EH (cell line): ENCODE results near the gene ILDR1.
"Not testable (repeated sequence)": the region's sequence is repeated elsewhere in the genome, so short reads cannot be mapped to it uniquely, and the experiment has no call there.

ENCODE experiments used
- DNase-seq: peaks from one replicate; pipeline ENCODE4 v3.0.0-alpha.2; 2015; ENCODE audit warnings: low read depth

The ILDR1 gene

DNA sequence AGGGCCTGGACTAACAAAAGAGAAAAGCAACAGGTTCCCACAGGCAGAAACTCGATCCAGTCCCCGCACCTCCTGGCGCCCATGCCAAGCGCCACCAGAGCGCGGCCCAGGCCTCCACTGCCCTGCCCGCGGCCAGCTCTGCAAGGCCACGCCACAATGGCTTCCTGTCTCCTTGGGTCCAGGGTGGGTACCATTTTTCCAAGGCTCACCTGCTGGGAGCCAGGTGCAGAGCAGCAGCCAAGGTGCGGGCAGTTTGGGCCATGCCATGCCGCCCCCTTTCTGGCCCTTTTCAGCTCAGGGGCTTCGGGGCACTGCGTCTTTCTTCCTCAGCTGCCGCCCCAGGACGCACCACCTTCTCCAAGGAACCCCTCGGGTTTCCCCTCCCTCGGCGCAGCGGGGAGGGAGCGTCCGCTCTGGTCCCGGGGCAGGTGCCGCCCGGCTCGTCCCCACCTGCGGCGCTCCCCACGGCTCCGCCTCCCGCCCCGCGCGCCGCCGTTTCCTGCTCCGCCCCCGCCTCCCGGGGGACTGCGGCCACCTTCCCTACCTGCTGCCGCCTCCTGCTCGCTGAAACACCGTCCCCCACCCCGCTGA lies at the start of gene ILDR1:
ILDR1 (minus strand) TSS at position 437 of the 591 bp plus-strand sequence; CDS start at position 267, 170 bp downstream.
- no peak for DNase-seq

GRCh38 chr3:122067588-122068240 lies 45.7 kb upstream of the ILDR1 start:
- DNase-seq, result no peak

GRCh38 chr3:122067214-122067550 lies 45.1 kb upstream of the ILDR1 start:
- no peak for DNase-seq

- DNase-seq, result no peak
Measured at GRCh38 chr3:122066331-122067213, 44.5 kb upstream of the ILDR1 start.

DNA sequence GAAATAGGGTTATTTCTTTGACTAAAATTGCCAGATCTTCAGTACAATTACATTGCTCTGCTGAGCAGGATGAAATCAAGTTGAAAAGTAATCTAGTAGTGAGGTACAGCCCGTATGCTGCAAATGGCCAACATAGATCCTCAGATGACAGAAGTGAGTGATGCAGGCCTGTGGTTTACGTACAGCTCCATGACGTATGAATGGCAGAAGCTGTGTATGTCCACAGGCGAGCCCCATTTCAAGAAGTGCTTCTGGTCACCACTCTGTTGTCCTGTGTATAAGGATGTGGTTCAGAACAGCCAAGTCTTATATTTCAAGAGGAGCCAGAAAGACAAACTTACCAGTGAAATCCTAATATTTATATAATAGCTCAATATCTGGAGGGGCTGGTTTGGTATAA lies 42.3 kb upstream of the ILDR1 start:
- no peak for DNase-seq

DNA sequence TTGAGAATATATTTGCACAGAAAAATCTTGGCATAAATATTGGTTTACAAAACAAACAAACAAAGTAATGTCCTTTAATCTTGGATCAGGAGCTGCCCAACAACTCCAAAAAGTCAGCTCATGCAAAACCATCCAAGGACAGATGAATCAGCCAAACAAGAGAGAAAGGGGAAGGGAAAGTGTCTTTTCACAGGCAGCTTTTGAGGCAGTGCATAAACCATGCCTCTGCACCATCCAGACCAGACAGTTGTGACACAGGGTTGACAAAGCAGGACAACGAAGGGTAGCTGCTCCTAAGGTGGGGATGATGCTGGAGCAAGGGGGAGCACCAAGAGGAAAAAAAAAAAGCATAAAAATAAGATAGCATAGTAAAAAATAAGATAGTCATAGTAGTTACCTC lies 41.9 kb upstream of the ILDR1 start:
- no peak for DNase-seq

DNA sequence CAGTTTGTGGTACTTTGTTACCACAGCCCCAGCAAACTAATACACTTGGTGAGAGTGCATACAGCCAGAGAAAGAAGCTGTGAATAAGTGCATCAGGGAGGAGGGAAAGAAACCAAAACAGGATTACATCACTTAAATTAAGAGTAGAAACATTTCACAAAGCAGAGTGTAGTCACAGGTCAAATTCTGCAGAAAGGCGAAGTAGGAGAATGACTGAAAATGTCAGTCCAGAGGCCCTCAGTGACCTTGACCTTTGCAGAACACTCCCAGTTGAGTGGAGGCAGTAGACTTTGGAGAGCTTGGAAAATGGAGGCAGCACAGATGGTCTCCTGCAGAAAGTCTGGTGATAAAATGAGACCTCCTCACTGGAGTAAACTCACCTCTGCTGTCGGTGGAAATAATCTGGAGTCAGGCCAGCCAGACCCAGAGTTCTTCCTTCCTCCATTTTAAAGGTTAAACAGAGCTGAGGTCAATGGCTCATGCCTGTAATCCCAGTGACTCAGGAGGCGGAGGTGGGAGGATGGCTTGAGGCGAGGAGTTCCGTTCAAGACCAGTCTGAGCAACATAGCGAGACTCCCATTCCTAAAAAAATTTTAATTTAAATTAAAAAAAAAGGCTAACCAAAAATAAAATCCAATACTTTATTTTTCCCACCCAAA lies 38.1 kb upstream of the ILDR1 start:
- no peak for DNase-seq

DNA sequence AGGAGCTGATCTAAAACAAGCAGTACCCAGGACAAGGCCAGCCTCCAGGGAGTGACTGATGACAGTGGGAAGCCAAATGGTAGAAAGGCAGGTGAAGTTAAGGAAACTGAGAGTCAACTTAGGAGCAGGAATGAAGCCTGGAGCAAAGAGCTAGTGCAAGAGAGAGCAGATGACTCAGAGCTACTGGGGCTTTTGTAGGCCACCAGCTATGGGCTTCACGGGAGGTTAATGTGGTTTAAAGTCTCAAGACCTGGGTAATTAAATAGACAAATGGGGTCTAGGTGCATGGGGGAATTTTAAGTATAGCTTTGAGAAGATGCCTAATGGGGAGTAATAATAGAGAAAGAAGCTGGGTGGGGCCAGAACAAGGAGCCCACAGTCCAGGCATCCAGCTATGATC lies 36.2 kb upstream of the ILDR1 start:
- no peak for DNase-seq

- no peak for DNase-seq
Measured at GRCh38 chr3:122057671-122058070, 35.6 kb upstream of the ILDR1 start.

GRCh38 chr3:122055215-122055614 lies 33.2 kb upstream of the ILDR1 start, which contains the start of gene CD86:
TSS of gene CD86 (plus strand) at chr3:122055362. CDS start at chr3:122055490, 128 bp downstream.
- no peak for DNase-seq

DNA sequence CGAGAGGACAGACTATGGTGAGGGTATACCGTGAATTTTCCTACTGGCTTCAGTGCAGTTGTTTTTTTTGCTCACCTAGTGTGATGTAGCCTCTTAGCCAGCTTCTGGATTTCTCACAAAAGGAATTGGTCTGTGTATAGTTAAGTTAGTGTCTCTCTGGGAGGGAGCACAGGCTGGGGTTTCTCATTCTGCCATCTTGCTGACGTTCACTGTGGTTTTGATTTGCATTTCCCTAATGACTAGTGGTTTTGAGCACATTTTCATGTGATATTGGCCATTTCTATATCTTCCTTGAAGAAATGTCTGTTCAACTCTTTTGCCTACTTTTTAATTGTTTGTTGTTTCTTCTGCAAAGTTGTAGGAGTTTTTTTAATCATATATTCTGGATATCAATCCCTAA lies 30.9 kb upstream of the ILDR1 start:
- DNase-seq, result no peak

DNA sequence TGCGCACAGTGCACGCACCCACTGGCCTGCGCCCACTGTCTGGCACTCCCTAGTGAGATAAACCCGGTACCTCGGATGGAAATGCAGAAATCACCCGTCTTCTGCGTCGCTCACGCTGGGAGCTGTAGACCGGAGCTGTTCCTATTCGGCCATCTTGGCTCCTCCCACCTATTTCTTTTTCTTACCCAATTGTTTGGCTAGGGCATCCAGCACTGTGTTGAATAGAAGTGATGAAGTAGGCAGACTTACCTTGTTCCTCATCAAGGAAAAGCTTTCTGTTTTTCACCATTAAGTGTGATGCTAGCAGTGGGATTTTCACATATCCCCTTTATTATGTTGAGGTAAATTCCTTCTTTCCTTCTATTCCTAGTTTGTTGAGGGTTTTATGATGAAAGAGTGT lies 25.7 kb upstream of the ILDR1 start:
- not testable (repeated sequence) for DNase-seq

GRCh38 chr3:122047296-122047695 lies 25.2 kb upstream of the ILDR1 start:
- not testable (repeated sequence) for DNase-seq

DNA sequence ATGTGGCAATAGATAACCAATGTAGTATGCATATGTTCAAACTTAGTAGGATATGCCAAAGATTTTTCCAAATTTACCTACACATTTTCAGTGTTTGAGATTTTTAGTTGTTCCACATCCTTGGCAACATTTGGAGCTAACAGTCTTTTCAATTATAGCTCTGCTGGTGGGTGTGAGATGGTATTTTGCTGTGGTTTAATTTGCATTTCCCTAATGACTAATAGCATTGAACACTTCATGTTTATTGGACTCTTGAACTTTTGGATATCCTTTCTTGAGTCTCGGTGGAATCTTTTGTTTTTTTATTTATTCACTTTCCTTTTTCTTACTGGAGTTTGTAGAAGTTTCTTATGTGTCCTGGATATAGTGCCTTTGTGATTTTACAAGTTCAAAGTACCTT lies 11.0 kb upstream of the ILDR1 start:
- DNase-seq, result no peak

- no peak for DNase-seq
Measured at GRCh38 chr3:122032531-122032930, 10.5 kb upstream of the ILDR1 start.

DNA sequence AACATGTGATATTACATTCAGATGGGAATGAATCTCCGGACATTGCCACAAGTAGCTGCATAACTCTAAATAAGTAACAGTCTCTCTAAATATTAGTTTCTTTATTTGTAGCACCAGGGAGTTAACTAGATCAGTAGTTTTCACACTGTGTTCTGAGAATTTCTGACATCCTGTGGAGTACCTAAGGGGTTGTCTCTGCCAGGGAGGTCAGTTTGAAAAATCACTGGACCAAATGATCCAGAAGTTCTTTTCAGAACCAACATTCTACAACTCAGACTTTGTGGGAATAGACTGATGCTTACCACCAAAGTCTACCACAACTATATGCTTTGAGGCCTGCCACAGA lies 9.0 kb upstream of the ILDR1 start:
- no peak for DNase-seq

GRCh38 chr3:122030381-122031122 lies 8.5 kb upstream of the ILDR1 start:
- DNase-seq, result peak; percentile 50

DNA sequence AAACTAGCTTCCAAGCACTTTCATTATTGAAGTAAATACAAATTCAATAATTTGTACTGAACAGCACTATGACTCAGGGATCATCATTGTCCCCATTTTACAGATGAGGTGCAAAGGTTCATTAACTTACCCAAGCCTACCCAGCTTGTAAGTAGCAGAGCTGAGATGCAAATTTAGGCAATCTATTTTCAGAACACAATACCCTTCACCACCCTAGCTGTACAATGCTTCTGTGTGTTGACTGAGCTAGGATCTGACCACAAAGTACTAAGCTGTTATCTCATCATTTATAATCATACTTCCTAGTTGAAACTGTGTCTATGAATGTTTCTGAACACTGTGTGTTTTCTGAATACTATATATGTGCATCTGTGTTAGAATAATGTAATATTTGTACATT lies 3.2 kb upstream of the ILDR1 start:
- DNase-seq, result no peak

DNA sequence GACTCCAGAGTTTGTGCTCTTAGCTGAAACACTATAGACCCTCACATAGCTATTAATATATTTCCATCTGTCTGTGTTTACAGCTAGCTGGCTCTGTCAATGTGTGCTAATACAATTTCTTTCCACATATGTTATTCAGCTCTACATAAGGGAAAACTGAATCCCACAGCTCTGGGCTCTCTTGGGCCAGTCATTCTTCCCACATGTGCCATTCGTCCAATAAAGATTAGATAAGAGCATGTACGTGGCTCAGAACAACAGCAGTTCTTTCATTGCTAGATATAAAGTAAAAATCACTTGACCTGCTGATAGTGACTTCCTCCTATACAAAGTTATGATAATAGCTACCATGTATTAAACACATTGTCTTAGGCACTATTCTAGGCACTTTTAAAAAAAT lies 2.8 kb upstream of the ILDR1 start:
- no peak for DNase-seq

GRCh38 chr3:122023335-122023910 lies 1.4 kb upstream of the ILDR1 start:
- no peak for DNase-seq

GRCh38 chr3:122021037-122021436 lies 1.0 kb downstream of the ILDR1 start:
- no peak for DNase-seq

- no peak for DNase-seq
Measured at GRCh38 chr3:122019493-122019892, 2.6 kb downstream of the ILDR1 start.
